Ammon's horn (tissue), 1 donor: ENCODE results near the gene NCBP2L.

Experiments
- DNase-seq: peaks from one replicate; pipeline ENCODE4 v3.0.0-alpha.2; 2016; ENCODE audit warnings: low spot score

Gene NCBP2L

DNA sequence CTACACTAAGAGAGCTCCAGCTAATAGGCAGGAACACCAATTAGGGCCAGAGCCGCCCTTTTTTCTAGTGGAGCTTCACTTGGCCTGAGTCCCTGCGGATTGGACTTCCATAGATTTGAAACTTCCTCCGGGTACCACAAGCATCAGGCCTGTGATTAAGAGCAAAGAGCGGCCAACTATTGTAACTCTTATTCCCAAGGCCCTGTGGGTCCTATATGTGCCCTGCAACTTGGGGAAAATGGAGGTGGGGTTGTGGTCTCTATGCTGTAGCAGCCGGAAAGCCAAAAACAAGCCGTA is at the start of gene NCBP2L:
NCBP2L (plus strand) TSS at position 198 of the 297 bp plus-strand sequence. CDS start 16,488 bp downstream, outside the sequence.
- no peak for DNase-seq

DNA sequence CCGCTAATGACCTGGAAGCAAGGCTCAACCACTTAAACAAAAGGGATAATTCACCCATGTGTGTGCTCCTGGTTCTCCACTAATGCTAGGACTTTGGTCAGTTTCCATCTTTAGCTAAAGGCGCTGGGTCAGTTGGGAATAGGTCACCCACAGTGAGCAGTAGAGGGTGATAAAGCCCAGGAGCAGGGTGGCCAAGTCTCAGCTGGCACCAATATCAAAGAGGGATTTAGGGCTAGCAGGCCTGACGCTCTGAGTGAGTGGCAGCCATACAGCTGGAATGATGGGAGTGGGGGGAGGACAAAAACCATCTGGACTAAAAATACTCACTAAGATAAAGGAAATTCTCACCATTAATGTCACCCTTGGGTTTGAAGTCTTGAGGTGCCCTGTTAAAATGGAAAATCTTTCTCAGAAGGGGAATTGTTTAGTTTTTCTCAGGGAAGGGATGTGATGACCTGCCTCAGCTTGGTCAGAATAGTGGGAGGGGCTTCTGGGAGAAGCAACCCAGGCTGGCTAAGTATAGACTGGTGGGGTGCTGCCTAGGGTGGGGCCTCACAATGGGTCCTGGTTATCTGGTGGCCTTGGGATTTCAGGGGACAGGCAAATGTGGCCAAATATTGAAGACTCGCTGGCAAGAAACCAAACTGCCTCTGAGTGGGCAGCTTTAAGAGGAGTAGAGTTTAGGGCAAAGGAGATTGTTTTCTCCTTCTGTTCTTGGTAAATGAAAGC is 49.0 kb upstream of the NCBP2L start:
- peak; percentile 67 for DNase-seq

DNA sequence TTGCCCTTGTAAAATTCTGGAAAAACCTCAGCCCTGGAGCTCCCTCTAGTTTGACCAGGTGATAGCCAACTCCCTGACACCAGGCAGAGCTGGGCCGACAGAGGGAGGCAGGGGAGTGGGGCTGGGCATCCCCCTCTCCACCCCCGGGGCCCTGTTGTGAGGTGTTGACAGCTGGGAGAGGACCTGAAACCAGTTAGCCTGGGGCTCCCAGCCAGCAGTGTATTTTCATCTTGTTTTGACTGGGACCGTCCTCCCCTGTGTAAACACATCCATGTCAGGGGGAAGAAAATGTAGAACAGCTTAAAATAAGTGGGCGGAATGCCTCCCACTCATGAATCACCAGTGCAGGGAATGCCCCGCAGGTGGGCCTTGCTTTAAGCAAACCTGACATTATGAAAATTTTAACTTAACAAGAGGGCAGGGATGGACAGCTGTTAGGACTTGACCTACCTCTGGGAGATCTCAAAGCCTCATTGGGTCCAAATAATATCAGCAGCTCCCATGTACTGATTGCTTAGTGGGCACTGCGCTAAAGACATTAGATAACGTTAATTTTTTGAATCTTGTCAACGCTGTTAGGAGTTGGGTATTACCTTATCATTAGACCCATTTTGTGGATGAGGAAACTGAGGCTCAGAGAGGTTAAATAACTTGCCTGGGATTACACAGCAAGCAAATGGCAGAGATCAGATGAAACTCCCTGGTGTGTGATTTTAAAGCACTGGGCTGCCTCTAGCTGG is 47.8 kb upstream of the NCBP2L start:
- DNase-seq, result no peak

DNA sequence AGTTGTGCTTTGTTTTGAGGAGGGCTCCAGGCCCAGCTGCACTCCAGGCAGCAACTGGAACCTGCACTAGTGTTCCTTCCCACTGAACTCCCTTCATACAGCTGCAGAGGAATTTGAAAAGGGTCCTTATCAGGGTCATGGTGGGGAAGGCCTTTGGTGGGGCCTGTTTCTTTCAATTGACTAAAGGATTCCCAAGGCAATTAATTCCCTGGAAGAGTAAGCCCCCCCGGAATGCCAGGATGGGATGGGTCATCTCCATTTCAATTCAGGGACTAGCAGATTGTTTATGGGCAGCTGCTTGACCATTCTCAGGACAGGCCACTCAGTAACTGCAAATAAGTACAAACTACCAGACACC is 47.3 kb upstream of the NCBP2L start:
- no peak for DNase-seq

DNA sequence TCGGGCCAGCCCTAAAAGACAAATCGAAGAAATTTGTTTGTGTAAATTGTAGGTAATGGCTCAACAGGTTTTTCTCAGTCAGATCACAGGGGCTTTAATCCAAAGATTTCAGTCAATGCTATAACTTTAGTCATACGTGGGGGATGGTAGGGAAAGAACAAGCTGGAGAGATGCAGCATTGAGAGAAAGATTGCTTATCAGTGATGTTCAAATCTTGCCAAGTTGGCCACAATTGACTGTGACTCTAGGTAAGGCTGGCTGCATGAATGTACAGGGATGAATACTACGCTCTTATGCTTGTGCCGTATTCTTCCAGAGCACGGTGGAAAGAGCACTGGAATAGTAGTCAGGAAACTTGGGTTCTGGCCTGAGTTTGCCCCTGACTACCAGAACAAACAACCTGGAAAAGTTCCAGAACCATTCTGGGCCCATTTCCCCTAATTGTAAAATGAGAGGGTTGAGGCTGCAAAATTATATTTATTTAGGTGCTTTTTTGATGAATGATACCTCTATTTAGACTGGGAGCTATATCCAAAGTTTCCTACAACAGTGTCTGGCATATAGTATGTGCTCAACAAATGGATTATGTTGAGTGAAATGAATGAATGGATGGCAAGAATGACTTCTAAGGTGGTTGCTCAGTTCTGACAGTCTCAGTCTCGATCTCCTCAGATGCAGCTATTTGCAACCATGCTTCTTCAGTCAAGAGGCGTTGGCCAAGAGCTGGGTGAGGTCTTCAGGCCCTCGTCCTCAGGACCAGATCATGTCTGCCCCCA is 46.4 kb upstream of the NCBP2L start:
- DNase-seq, result no peak

DNA sequence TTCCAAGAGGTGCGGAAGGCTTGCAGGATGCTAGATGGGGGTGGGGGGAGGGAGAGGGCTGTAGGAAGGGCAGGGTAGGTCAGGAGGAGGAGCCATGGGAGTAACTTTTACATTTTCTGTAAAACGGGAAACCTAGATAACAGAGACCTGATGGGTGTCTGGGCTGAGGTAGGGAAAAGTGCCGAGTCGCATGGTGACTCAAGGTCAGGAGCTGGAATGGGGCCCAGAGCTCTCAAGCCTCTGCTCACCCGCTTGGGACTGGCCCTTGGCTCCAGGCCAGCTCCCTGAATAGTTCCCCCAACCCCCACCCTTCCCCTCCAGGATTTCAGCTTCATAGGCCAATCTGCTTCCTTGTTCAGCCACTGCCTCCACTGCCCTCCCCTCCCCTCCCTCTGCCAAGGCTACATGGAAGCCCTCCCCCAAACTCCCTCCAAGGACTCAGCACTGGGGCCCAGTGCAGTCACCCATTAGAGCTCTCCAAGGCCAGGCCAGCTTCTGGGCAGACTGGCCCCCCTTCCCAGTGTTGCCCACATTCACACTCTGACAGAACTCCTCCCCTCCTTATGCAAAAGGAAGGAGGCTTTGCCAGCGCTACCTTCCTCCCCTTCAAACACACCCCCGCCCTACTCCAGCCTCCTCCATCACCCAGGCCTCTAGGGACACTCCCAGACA is 45.6 kb upstream of the NCBP2L start:
- peak; percentile 80 for DNase-seq

DNA sequence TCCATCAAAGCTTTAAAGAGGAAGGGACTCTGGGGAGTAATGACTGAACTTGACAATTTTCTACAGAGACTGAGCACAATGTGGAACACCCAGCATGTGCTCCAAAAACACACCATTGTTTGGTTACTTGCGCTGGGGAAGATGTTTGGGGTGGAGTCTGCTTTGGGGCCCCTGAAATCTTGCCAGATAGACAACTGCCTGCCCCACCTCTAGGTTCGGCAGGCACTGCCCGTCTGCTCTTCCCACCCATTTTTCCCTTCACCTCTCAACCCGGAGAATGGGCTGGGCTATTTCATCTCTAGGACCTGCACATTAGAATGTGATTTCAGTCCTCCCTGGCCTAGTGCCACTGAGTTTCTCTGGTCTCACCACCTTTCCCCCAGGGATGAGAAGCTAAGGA is 43.8 kb upstream of the NCBP2L start:
- no peak for DNase-seq

DNA sequence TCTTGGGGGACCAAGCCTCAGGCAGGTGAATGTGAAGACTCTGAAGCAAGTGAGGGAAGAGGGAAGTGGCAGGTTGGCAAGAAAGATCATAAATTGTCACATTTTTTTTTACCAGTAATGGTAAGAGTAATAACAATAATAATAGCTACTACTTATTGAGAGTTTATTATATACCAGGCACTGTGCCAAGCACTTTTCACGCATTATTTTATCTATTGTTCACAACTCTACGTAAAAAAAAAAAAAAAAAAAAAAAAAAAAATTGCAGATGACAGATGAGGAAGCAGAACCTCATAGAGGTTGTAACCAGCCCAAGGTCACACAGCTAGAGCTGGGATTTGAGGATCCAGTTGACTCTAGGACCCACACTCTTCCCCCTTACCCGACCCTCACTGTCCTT is 42.9 kb upstream of the NCBP2L start:
- DNase-seq, result no peak

DNA sequence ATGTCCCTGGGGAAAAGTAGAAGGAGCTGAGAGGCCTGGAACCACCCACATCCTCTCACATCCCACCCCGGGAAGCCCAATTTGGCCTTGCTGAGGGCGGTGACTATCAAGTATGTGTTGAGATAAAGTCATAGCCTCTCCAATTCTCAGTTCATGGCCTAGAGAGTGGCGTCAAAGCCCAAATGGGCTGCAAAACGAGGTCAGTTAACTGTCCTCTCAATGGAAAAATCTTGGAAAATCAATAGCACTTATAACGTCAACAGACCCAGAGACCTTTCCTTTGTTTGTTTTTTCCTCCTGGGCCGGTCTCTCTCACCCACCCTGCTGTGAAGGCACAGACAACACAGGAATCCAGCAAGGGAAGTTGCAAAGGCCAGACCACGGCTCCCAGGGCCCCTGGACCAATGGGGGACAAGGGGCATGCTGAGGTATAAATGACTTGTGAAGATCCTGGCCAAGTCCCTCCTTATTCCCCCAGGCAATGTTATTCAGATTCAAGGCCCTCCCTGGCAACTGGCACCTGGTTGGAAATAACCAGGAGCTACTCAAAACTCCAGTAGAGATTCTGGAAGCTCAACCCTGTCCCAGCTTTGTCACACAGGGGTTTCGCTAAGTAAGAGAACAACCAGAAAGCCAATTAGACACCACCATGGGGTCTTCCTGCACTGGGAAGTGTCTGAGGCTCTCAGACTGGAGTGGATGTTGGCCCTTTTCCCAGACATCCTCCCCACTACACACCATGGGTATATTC is 40.6 kb upstream of the NCBP2L start:
- DNase-seq, result no peak

DNA sequence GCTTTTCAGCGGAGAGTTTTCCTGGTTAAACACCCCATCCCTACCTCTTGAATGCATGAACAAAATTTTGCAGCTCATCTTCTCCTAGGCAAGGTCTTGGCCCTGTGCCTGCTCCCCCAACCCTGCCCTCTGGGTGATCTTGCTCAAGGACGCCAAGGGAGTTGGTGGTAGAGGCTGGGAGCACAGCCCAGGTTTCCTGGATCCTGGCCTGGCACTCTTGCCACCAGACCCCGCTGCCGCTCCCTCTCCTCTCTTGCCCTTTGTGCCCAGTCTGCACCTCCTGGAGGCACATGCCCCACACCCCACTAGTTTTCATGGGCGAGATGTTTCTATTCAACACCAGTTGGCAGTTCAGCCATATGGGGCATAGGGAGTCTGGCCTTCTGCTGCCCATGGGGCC is 39.3 kb upstream of the NCBP2L start:
- DNase-seq, result no peak

DNA sequence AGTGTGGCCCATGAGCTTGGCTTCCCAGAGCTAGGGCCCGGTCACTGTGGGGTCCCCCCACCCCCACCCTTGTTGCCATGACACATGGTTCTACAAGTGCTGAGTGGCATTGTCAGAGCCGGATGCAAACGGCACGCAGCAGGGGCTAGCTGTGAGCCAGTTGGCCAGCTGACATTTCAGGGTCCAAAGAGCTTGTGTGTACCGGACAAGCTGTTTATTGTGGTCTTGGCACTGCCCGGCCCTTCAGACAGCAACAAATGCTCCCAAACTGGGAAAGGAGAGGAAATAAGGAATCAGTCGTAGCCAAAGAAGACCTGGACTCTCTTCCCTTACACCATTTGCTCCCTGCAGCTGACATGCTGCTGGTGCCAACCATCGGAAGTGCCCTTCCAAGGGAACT is 38.8 kb upstream of the NCBP2L start:
- peak; percentile 88 for DNase-seq

DNA sequence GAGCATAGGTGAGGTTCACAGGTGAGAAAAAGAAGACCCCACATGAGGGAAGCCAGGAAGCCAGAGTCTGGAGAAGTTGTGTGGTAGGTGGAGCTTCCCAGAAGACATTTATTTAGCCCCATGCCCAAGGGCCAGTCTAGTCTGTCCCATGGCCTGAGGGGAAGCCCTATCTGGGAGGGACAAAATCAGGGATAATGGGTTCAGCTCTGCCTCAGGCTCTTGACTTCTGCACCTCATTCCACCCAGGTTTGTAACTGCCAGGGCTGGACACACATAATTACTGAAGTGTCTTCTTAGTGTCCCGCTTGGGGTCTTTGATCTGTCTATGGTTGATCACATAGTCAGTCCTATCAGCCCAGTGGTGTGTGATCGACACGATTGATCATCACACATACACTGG is 38.0 kb upstream of the NCBP2L start:
- DNase-seq, result no peak

DNA sequence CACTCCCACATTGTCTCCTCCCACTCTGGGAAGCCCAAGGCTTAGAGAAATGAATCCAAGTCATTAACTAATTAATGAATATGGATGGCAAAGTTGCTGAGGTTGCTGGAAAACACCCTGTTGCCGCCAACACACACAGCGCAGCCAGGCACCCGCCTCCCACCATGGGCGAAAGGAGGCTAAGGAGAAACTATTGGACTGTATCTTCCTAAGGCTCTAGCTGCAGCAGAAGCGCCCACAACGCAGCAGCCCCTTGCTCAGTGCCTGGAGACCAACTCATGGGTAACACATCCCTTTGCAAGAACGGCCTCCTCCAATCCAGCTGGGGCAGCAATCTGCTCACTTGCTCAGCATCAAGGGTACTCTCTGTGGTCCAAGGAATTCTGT is 36.1 kb upstream of the NCBP2L start:
- no peak for DNase-seq

DNA sequence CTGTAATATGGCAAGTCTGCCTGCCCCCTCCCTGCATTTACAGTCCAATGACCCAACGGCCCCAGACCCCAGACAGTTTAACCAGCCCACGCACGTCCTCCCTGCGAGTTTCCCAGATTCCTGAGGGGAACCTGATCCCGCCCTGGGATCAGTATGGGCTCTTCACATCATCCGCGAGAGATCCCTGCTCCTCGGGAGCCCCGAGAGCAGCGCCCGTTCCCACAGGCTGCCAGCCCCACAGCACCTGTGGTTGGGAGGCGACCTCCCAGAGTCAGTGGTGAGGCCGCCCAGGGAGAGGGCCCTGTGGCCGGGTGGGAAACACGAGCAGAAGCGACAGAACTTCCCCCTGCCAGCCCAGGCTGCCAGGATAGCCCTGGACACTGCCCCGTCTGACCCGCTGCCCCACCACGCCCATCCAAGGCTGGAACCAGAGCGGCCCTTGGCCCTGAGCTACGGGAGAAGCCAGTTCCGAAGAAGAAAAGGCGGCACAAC is 34.8 kb upstream of the NCBP2L start:
- DNase-seq, result no peak

DNA sequence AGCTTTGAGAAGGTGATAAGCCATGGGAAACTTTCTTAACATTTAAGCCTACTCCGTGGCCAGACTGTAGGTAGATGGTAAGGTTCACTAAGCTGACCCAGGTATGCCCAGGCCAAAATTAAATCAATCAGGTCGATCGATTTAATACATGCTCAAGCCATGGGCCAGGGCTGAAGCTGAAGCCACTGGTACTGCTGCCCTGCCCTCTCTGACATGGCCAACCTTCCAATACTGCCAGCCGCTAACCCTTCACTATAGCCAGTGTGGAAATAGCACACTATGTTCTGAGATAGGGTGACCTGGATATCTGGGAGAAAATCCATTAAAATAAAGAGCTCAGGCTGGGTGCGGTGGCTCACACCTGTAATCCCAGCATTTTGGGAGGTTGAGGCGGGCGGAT is 33.5 kb upstream of the NCBP2L start:
- DNase-seq, result no peak

DNA sequence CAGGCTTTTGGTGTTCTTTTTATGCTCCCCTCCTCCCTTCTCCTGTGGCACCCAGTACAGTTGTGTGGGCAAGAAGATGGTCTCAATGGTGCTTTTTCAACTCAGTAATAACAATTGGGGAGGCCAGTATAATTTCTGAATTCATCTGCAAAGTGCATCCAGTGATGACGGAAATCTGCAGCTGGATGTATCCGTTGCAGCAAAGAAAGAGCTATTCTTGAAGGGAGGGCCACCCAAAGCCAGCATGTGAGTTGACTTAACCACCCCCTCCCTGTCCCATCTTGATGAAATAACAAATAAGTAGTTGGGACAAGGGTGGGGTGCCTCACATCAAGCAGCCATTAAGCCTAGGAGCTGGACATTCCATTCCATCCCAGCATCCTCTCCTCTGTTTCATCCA is 32.7 kb upstream of the NCBP2L start:
- peak; percentile 43 for DNase-seq

DNA sequence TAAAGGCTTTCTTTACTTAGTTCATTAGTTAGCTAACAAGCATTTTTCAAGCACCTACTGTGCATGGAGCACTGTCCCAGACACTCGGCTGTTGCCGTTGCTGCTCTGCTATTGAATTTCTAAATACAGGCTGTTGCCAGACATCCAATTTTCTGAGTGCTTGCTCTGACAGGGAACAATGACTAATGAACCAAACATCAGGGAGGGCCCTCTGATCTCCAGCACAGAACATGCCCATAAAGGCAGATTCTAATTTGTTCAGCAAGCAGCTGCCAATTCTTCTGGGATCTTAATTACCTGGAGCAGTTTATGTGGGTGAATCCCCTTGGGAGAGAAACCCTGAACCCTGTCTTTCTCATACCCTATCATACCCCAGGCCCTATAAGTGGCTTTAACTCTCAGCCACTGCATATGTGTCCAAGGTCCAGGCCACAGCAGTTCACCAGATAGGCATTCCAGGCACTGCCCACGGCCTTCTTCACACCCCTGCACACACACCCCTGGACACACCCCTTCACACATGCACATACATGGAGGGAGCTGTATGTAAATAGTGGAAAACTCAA is 29.9 kb upstream of the NCBP2L start:
- peak; percentile 66 for DNase-seq

DNA sequence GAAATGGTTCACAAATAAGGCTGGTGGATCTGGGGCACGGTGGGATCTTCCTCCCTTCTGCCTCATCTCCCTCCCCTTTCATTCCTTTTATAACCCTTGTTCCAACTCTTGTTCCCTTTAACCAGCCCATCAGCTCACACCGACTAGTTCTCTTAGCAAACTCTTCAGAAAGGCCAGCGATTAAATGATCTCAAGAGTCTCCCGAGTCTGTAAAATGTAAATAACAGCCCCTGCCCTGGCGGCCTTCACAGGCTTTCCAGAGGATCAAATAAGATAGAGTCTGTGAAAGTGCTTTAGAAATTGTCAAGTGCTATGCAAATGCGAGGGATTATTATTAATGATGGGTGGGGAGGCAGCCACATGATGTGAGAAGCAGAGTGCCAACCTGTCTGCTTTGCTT is 29.0 kb upstream of the NCBP2L start:
- DNase-seq, result no peak

DNA sequence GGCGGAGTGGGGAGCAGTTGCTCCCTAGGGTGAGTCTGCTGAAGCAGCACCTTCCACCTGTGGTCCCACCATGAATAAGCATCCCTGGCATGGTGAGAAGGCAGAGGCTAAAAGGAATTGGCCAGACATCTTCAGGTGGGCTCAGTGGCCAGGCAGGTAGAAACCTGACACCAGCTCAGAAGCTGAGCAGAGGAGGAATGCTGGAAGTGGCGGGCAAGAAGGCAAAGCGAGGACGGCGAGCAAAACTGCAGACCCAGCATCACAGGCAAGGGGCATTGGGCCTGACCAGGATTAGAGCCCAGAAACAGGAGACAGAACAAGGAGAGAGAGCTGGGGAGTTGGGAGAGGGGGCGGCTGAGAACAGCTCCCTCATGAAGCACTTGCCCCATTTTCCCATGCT is 27.3 kb upstream of the NCBP2L start:
- no peak for DNase-seq

DNA sequence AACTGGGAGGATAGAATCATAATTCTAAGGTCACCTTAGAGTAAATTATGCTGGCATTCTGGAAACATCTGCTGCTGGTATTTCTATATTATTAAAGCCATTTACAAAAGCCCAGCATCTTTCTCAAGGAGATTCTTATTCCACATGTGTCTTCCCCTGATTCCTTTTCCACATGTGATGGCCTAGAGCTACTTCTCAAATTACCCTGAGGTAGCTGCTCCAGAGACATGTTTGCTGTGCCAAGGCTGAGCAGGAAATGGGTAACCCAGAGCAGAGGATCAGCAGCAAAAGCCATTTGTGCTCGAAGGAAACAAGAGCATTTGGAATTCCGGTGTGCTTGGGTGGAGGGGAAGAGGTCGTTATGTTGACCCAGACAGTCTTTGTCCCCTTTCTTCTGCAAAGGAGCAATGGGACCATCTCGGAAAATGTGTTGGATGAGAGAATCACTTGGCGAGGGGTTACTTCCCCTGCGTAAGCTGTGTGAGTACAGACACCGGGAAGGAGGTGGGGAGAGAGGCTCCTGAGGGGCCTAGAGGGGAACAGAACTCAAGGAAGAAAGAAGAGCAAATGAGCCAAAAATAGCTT is 26.6 kb upstream of the NCBP2L start:
- no peak for DNase-seq

DNA sequence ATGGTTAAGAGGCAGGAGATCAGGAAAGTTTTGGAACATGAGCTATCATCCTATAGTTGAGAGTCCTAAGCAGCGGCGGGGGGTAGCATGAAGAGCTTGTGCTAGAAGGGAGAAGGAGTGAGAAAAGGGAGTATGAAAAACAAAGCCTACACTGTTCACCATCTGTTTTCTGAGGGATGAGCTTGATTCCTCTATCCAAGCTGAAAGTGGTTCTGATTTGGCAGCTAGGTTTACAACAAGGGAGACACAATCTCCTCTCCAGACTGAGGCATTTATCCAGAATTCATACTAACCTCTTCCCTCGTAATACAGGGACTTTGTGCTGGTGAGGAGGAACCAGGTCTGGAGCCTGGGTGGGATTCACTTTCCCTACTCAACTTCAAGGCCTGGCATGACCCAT is 25.5 kb upstream of the NCBP2L start:
- no peak for DNase-seq
